ENCODE data around the gene ST3GAL5.

The ST3GAL5 gene

DNA sequence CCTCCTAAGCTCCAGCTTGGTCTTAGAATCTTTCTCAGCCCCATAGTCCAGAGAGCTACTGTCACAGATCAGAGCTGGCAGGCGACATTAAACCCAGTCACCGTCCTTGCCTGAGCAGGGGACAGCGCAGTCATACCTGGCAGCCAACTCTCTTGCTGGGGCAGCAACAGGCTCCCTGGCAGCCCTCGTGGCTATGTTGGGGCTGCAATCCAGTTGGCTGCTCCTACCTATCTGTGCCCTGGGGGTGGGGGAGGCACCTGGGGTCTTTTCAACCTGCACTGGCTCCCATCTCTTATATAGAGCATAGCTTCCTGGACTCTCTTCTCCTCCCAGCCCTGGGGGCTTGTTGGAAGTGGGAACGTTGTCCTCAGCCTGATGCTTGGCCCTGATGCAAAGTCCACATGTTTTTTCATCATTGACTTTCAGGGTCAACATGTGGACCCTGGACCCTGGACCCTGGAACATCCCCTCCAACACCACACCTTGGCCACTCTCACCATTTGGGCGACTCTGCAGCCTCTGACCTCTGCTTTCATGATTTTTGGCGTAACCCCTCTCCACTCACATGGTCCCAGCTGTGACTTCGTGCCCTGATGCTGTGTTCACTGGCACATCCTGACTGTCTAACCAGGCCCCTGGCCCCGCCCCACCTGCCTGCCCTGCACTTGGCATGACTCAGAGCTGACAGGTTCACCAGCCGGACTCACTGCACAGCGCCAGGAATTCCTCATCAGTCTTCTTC is 89.4 kb downstream of the ST3GAL5 start:
- ChIA-PET POLR2A (no interaction called here), CTCF (interaction anchor here (4.8 kb wide), 1 partner anchor 15 kb away, joined by 23 read pairs; no protein-coding TSS in a partner anchor)
- TF ChIP-seq, protein P1, sequence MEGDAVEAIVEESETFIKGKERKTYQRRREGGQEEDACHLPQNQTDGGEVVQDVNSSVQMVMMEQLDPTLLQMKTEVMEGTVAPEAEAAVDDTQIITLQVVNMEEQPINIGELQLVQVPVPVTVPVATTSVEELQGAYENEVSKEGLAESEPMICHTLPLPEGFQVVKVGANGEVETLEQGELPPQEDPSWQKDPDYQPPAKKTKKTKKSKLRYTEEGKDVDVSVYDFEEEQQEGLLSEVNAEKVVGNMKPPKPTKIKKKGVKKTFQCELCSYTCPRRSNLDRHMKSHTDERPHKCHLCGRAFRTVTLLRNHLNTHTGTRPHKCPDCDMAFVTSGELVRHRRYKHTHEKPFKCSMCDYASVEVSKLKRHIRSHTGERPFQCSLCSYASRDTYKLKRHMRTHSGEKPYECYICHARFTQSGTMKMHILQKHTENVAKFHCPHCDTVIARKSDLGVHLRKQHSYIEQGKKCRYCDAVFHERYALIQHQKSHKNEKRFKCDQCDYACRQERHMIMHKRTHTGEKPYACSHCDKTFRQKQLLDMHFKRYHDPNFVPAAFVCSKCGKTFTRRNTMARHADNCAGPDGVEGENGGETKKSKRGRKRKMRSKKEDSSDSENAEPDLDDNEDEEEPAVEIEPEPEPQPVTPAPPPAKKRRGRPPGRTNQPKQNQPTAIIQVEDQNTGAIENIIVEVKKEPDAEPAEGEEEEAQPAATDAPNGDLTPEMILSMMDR (IDR thresholded peaks at IDR 0.05; ENCODE audit: control extremely low read depth, extremely low read depth, low read depth, missing control alignments), result no peak
- no peak for DNase-seq (ENCODE audit: extremely low spot score)

DNA sequence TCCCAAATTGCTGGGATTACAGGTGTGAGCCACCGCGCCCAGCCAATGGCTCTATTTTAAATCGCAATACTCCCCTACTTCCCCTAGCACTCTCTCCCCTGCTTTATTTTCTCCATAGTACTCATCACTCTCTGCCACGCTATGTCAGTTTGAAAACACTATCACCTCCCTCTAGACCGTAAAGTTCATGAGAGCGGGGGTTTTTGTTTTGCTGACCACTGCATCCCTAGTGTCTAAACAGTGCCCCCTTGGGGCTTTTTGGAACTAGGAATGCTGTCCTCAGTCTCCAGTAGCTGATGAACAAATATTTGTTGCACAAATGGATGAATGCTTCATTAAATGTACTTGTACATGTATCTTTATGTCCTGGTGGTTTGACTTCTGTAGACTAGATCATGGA is 90.9 kb downstream of the ST3GAL5 start:
- CTCF ChIA-PET, result interaction anchor here (1.4 kb wide), 1 partner anchor 69 kb away, joined by 4 read pairs; no protein-coding TSS in a partner anchor
- TF ChIP-seq, protein P1 (IDR thresholded peaks at IDR 0.05; ENCODE audit: control extremely low read depth, extremely low read depth, low read depth, missing control alignments), result no peak
- POLR2A ChIA-PET, result no interaction called here
- no peak for DNase-seq (ENCODE audit: extremely low spot score)

DNA sequence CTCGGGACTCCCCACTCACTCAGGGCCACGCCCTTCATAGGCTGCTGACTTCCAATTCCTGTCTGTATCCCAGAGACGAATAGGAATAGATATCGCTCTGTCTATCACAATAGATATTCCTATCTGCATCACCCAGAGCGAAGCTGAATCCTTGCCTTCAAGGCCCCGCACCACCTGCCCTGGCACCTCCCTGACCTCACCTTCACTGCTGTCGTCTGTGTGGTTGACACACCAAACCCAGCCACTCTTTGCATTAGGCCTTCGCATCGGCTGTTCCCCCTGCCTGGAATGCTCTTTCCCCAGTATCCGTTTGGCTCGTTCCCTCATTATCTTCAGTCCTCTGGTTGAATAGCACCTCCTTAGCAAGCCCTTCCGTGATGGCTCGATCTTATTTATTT is 91.5 kb downstream of the ST3GAL5 start:
- ChIA-PET POLR2A (no interaction called here), CTCF (interaction anchor here (0.9 to 1.4 kb wide), 4 partner anchors 15 to 90 kb away, joined by 3 to 4 read pairs (median 3); no protein-coding TSS in a partner anchor)
- TF ChIP-seq, protein P1 (IDR thresholded peaks at IDR 0.05; ENCODE audit: control extremely low read depth, extremely low read depth, low read depth, missing control alignments), result no peak
- no peak for DNase-seq (ENCODE audit: extremely low spot score)

DNA sequence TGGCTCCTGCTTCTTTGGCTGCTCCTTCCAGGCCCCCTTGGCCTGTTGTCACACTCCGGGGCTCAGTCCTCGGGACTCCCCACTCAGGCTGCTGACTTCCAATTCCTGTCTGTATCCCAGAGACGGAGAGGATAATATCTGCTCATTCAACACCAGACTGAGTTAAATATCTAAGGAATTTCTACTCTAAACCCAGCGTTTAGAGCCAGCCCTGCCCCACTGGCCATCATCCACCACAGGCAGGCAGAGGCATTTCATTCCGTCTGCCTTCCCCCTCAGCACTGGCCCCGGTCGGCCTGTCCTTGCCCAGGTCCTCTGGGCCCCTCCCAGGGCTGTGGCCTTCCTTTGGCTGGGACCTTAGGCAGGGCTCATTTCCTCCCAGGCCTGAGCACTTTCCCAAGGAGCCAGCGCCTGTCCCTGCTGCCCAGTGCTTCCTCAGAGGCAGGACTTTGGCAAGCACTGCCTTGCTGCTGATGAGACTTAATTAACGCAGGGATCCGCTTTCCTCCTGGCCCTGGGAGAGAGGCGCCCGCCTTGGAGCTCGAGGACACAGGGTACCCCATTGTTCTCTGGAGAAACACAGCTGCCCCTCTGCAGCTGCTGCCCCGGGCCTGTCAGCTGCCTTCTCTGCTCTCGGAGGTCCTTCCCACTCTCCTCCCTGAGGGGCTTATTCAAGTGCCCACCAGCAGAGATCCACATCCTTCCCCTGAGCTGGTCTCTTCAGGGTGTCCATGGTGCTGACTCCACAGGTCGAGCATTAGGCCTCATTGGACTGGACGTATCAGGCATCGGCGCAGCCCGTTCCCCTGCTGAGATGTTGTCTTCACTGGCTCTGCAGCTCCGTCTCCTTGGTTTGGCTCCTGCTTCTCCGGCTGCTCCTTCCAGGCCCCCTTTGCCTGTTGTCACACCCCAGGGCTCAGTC is 92.2 kb downstream of the ST3GAL5 start:
- DNase-seq (ENCODE audit: extremely low spot score), result no peak
- ChIA-PET CTCF (interaction anchor here (0.9 to 1.4 kb wide), 4 partner anchors 16 to 89 kb away, joined by 3 to 4 read pairs (median 3); no protein-coding TSS in a partner anchor), POLR2A (no interaction called here)
- TF ChIP-seq, protein P1 (IDR thresholded peaks at IDR 0.05; ENCODE audit: control extremely low read depth, extremely low read depth, low read depth, missing control alignments), result no peak

DNA sequence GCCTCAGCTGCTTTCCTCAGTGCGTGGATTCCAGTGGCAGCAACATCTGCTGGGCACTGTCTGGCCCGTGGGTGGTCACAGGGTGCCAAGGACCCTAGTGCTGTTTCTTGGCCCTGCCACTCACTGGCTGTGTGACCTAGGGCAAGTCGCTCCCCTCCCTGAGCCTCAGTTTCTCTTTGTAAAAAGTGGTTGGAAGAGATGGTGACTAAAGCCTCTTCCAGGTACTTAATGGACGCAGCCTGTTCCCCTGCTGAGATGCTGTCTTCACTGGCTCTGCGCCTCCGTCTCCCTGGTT is 92.8 kb downstream of the ST3GAL5 start:
- ChIA-PET POLR2A (no interaction called here), CTCF (no interaction called here)
- TF ChIP-seq, protein P1 (IDR thresholded peaks at IDR 0.05; ENCODE audit: control extremely low read depth, extremely low read depth, low read depth, missing control alignments), result no peak

GRCh38 chr2:85795331-85796045 is 93.3 kb downstream of the ST3GAL5 start:
- ChIA-PET CTCF (interaction anchor here (0.7 to 1.8 kb wide), 3 partner anchors 19 to 285 kb away, joined by 3 to 11 read pairs (median 4); no protein-coding TSS in a partner anchor), POLR2A (no interaction called here)
- TF ChIP-seq, protein P1 (IDR thresholded peaks at IDR 0.05; ENCODE audit: control extremely low read depth, extremely low read depth, low read depth, missing control alignments), result no peak
- DNase-seq (ENCODE audit: extremely low spot score), result no peak

More for the DNA sequence above, 92.8 kb downstream of the ST3GAL5 start:
- no peak for DNase-seq (ENCODE audit: extremely low spot score)
